HG03060 (cell line): Measurements from ENCODE around the gene DDX50.
"Not testable (repeated sequence)": the region's sequence is repeated elsewhere in the genome, so short reads cannot be mapped to it uniquely, and the experiment has no call there.

ENCODE experiments used
- ATAC-seq: cut with Tn5 transposase; IDR thresholded peaks from one replicate; pipeline ENCODE4 v1.9.1; 2021; ENCODE audit warnings: low read depth, moderate number of reproducible peaks; ENCODE audit not compliant: unreplicated experiment

DDX50 gene

DNA sequence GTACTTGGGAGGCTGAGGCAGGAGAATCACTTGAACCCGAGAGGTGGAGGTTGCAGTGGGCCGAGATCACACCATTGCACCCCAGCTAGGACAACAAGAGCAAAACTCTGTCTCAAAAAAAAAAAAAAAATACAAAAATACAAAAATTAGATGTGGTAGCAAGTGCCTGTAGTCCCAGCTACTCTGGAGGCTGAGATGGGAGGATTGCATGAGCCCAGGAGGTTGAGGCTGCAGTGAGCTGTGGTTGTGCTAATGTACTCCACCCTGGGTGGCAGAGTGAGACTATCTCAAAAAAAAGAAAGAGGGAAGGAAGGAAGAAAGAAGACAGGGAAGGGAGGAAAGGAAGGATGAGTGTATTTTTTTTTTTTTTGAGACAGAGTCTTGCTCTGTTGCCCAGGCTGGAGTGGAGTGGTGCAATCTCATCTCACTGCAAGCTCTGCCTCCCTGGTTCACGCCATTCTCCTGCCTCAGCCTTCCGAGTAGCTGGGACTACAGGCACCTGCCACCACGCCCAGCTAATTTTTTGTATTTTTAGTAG lies 74.9 kb downstream of the DDX50 start:
- not testable (repeated sequence) for ATAC-seq

- ATAC-seq: not testable (repeated sequence)
These were observed 78.6 kb downstream of the DDX50 start for GRCh38 chr10:68979738-68980137.

DNA sequence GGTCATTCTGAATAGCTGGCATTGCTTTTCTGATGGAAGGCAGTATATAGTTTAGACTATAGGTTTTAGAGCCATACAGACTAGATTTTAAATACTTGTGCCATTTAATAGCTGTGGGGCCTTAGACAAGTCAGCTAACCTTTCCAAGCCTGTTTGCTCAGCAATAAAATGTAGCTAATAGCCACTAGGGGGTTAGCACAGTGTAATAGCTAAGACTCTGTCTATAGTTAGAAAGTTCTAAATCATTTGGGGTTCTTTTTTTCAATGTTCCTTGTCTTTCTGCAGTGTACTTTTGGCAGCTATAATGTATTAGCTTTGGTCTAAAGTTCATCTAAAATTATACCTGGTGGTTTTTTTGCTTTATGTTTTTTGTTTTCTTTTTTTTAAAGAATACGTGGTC lies 80.0 kb downstream of the DDX50 start:
- ATAC-seq: no peak

- ATAC-seq: no peak
These were observed 81.3 kb downstream of the DDX50 start for GRCh38 chr10:68982389-68982788.

- ATAC-seq: no peak
These were observed 86.5 kb downstream of the DDX50 start for GRCh38 chr10:68987611-68988010.

GRCh38 chr10:68988530-68989316 lies 87.6 kb downstream of the DDX50 start, which contains the start of gene KIFBP:
Gene KIFBP, plus strand, starts transcription at chr10:68988803. Its CDS starts 30 bp downstream, at chr10:68988833.
- peak; percentile 61 for ATAC-seq

DNA sequence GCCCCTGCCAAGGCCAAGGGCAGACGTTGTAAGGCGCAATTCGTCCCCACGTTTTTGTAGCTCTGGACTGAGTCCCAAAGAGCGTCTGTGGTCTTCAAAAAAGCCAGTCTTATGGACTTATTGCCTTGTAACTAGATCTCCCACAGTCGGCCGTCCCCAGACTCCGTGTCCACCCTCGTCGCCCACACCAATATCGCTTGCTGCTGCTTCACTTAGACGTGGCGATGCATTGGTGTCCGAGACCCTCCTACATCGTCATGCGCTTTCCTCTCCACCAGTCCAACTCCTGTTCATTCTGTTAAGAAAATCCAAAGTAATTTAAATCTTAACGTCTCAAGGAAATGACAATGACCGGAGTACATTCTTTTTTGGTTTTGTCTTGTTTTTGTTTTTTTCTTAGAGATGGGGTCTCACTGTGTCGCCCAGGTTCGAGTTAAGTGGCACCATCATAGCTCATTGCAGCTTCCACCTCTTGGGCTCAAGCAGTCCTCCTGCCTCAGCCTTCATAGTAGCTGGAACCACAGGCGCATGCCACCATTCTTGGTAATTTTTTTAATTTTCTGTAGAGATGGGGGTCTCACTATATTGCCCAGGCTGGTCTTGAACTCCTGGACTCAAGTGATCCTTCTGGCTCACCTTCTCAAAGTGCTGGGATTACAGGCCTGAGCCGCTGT lies 88.3 kb downstream of the DDX50 start:
- ATAC-seq: no peak

DNA sequence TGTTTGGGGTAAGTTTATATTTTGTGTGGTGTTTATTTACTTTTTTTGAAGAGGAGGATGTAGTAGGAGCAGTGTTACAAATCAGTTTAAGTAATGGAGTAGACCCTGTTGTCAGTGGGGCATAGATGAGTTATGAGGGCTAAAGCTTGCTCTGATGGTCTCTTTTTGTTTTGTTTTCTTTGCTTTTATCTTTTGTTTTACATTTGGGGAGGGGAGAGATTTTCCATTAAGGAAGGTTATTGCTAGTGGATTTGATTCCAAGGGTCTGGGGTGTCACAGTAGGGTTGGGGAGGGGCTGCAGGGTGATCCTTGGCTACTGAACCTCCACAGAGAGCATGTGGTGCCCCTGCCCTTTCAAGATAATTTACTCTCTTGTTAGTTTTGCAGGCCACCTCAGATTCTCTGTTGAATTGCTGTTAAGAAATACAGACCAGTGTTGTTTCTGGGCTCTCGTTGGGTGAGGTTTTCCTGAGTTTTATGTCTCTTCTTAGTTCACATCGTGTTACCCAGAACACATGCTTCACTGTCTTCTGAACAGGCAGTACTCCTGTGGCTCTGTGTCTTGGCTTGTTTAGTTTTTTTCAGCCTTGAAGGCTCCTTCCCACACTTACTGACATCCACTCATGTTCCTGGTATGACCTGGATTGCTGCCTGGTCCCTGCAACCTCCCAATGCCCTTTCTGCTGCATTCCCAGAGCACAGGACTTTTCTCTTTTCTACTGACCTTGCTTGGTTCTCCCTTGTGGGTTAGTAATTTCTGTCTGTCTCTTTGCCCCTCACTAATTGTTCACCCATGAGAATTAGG lies 91.7 kb downstream of the DDX50 start:
- ATAC-seq: no peak
